Measurements from ENCODE around the gene TAOK2. TPM values are rescaled to one million over a fixed set of nuclear protein-coding genes. Genes with fewer than 3 reads are reported as not detected.
A peak's percentile ranks its signal among the peaks of the same experiment; 100 is the strongest.

The TAOK2 gene
- total RNA-seq, 2 experiments from 2014 or later: 13.1 to 14.1 TPM

DNA sequence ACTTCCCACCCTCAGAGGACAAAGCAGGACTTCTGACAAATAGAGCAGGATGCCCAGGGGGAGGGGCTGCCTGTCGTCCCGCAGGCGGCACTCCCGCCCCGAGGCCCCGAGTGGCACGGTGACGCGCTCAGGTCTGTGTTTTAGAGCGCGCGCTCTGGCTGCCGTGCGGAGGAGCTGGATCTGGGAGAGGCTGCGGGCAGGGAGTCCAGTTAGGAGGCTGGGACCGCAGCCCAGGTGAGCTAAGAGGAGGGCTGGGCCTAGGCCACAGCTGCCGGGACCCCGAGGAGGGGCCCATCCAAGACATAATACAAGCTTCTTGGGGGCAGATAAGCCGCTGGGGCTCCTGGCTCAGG is 30.7 kb downstream of the TAOK2 start:
- CTCF ChIA-PET: interaction anchor here (0.6 kb wide), 1 partner anchor 405 kb away, joined by 3 read pairs; no protein-coding TSS in a partner anchor
- H3K9me3 Mint-ChIP-seq: no peaks in the 10 kb centered on the region
- ATAC-seq (ENCODE audit: poor library complexity): no peak
- Histone ChIP-seq H3K36me3 (ENCODE audit: insufficient read depth, low read length) (peaks cover 31% of the 10 kb centered on the region), H3K4me1 (ENCODE audit: insufficient read depth, low read length) (peaks cover 11% of the 10 kb centered on the region), H3K9me3 (ENCODE audit: control insufficient read depth in 1 of 2, insufficient read depth in 1 of 2, low read length in 2 of 2) (peaks cover 0 to 2% of the 10 kb centered on the region in 2 experiments), H3K27me3 (ENCODE audit: control insufficient read depth in 1 of 2, insufficient read depth in 2 of 2, low read length in 2 of 2) (peaks cover 0 to 2% of the 10 kb centered on the region in 2 experiments), H3K27ac (ENCODE audit: low read depth in 1 of 2, low read length in 2 of 2) (no peak overlapping the region), H3K4me3 (ENCODE audit: low read length) (no peak overlapping the region)
- DNase-seq: no peak
- peaks cover 27% of the 10 kb centered on the region for H3K36me3 Mint-ChIP-seq (ENCODE audit: low read depth)
- TF ChIP-seq, protein P1, sequence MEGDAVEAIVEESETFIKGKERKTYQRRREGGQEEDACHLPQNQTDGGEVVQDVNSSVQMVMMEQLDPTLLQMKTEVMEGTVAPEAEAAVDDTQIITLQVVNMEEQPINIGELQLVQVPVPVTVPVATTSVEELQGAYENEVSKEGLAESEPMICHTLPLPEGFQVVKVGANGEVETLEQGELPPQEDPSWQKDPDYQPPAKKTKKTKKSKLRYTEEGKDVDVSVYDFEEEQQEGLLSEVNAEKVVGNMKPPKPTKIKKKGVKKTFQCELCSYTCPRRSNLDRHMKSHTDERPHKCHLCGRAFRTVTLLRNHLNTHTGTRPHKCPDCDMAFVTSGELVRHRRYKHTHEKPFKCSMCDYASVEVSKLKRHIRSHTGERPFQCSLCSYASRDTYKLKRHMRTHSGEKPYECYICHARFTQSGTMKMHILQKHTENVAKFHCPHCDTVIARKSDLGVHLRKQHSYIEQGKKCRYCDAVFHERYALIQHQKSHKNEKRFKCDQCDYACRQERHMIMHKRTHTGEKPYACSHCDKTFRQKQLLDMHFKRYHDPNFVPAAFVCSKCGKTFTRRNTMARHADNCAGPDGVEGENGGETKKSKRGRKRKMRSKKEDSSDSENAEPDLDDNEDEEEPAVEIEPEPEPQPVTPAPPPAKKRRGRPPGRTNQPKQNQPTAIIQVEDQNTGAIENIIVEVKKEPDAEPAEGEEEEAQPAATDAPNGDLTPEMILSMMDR (IDR thresholded peaks at IDR 0.05): no peak
- H3K4me3 Mint-ChIP-seq: no peak overlapping the region
- POLR2A ChIA-PET: interaction anchor here (0.6 to 1.6 kb wide), 3 partner anchors 8 to 188 kb away, joined by 3 to 5 read pairs (median 4); partner anchors contain the start of genes INO80E, KCTD13 and PAGR1
- intact Hi-C loops (cut with DNase I, micrococcal nuclease): no loop called here
- no peak overlapping the region for H3K27ac Mint-ChIP-seq
- H3K4me1 Mint-ChIP-seq (ENCODE audit: low read depth): peaks cover 12% of the 10 kb centered on the region
- H3K27me3 Mint-ChIP-seq: peaks cover 9% of the 10 kb centered on the region

DNA sequence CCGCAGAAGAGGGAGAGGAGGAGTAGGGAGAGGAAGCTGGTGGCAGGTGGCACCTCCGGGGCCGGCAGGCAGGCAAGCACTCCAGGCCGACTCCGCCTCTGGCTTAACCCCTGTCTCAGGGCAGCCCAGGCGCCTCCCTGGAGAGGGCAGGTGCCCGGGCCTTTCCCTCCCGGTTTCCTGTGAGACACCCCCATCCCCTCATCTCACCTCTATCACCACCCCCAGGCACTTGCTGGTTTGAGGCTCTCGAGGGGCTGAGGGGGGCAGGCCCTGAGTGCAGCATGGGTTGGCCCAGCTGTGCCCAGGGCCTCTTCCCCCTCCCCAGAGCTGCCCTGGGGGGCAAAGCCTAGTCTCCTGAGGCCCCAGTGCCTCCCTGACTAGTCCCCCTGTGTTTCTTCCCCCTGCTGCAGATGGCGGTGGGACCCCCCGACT is 31.2 kb downstream of the TAOK2 start:
- DNase-seq: peak in 1 of 14 experiments; percentile 3
- Mint-ChIP-seq H3K4me1 (ENCODE audit: low read depth) (peaks cover 12% of the 10 kb centered on the region), H3K36me3 (ENCODE audit: low read depth) (peaks cover 23% of the 10 kb centered on the region), H3K27me3 (peaks cover 9% of the 10 kb centered on the region), H3K4me3 (no peak overlapping the region), H3K9me3 (no peaks in the 10 kb centered on the region), H3K27ac (no peak overlapping the region)
- Histone ChIP-seq H3K36me3 (ENCODE audit: insufficient read depth, low read length) (peaks cover 29% of the 10 kb centered on the region), H3K4me1 (ENCODE audit: insufficient read depth, low read length) (peaks cover 11% of the 10 kb centered on the region), H3K4me3 (ENCODE audit: low read length) (no peak overlapping the region), H3K27me3 (ENCODE audit: control insufficient read depth in 1 of 2, insufficient read depth in 2 of 2, low read length in 2 of 2) (peaks cover 1 to 3% of the 10 kb centered on the region in 2 experiments), H3K9me3 (ENCODE audit: control insufficient read depth in 1 of 2, insufficient read depth in 1 of 2, low read length in 2 of 2) (peaks cover 0 to 5% of the 10 kb centered on the region in 2 experiments), H3K27ac (ENCODE audit: low read depth in 1 of 2, low read length in 2 of 2) (no peak overlapping the region)
- intact Hi-C loops (cut with DNase I, micrococcal nuclease): loop anchor here in 1 of 2 experiments (5.0 kb wide), 1 partner anchor 303 kb away; no protein-coding TSS in a partner anchor
- CTCF ChIA-PET: interaction anchor here (1.2 kb wide), 1 partner anchor 313 kb away, joined by 3 read pairs; no protein-coding TSS in a partner anchor
- no peak for ATAC-seq (ENCODE audit: poor library complexity)
- TF ChIP-seq, protein P1 (IDR thresholded peaks at IDR 0.05): no peak
- POLR2A ChIA-PET: interaction anchor here (0.6 to 1.6 kb wide), 5 partner anchors 9 to 305 kb away, joined by 3 to 5 read pairs (median 4); partner anchors contain the start of genes INO80E, KCTD13, PAGR1 and TAOK2

DNA sequence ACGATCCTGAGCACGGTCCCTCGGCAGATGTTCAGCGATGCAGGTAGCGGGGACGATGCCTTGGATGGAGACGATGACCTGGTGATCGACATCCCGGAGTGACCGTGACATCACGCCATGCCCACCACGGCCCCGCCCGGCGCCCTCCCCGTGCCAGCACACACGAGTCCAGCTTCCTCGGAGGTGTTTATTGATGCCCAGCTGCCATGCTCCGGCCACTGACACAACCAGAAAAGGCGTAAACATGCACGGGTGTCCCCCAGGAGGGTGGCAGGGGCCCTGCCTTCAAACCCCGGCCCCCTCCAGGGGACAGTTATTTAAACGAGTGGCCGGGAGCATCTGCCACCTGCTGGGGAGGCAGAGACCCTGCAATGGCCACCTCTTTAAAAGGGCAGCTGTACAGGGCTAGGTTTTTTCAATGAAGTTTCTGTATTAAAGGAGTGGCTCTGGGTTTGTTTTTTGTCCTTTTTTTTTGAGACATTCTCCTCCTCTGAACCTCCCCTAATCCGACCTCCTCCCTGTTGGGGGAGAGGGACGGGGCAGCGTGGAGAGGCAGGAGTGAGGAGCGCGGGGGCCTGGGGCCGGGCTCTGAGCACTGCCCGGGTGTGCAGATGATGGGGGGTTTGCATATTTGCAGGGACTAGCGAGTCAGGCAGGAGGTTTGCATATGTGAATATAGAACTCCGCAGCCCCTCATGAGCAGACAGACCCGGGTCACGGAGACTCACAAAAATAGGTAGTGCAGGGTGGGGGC is 31.9 kb downstream of the TAOK2 start:
- H3K36me3 Mint-ChIP-seq (ENCODE audit: low read depth): peaks cover 23% of the 10 kb centered on the region
- H3K9me3 Mint-ChIP-seq: no peaks in the 10 kb centered on the region
- peaks cover 18% of the 10 kb centered on the region for H3K4me1 ChIP-seq (ENCODE audit: insufficient read depth, low read length)
- CTCF ChIA-PET: interaction anchor here (0.6 to 1.2 kb wide), 9 partner anchors 9 to 349 kb away, joined by 3 to 7 read pairs (median 3); partner anchors contain the start of genes INO80E and KIF22
- peaks cover 15% of the 10 kb centered on the region for H3K4me1 Mint-ChIP-seq (ENCODE audit: low read depth)
- POLR2A ChIA-PET: interaction anchor here (0.6 to 1.6 kb wide), 4 partner anchors 32 to 306 kb away, joined by 3 to 5 read pairs (median 4); partner anchors contain the start of genes KCTD13 and TAOK2
- ATAC-seq (ENCODE audit: poor library complexity) (peak; percentile 89), DNase-seq (peak in 11 of 14 experiments; percentile 27 to 71 (median 36))
- peaks cover 0 to 9% of the 10 kb centered on the region in 2 experiments for H3K9me3 ChIP-seq (ENCODE audit: control insufficient read depth in 1 of 2, insufficient read depth in 1 of 2, low read length in 2 of 2)
- TF ChIP-seq, protein P1 (IDR thresholded peaks at IDR 0.05): peak; percentile 65
- H3K27me3 Mint-ChIP-seq: peaks cover 13% of the 10 kb centered on the region
- H3K27ac Mint-ChIP-seq: no peak overlapping the region
- peaks cover 8 to 10% of the 10 kb centered on the region in 2 experiments for H3K27me3 ChIP-seq (ENCODE audit: control insufficient read depth in 1 of 2, insufficient read depth in 2 of 2, low read length in 2 of 2)
- peaks cover 26% of the 10 kb centered on the region for H3K36me3 ChIP-seq (ENCODE audit: insufficient read depth, low read length)
- intact Hi-C loops (cut with DNase I, micrococcal nuclease): loop anchor here in 1 of 2 experiments (5.0 kb wide), 1 partner anchor 303 kb away; no protein-coding TSS in a partner anchor
- H3K27ac ChIP-seq (ENCODE audit: low read depth in 1 of 2, low read length in 2 of 2): no peak overlapping the region
- H3K4me3 ChIP-seq (ENCODE audit: low read length): no peak overlapping the region
- H3K4me3 Mint-ChIP-seq: no peak overlapping the region

Data from CD4-positive, alpha-beta T cell (primary cell).